ENCODE results near the gene FAM169A.

FAM169A gene

DNA sequence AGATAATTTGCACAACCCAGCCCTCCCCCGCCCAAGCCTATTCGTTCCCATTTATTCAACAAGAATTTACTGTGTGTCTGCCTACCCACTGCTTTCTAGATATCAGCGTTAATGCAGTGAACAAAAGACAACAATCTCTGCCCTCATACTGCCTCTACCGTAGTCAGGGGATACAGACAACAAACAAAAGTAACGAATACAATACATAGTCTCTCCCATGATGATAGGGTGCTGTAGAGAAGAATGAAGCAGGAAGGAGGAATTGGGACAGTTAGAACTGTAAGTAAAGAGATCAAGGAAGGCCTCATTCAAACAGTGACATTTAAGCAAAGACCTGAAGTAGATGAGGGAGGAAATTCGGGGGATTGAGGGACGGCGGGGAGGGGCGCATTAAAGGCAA lies 101.0 kb downstream of the FAM169A start:
- Histone ChIP-seq H3K9me2 (replicated peaks; ENCODE audit: control insufficient read depth, low read length) (no peaks in the 10 kb centered on the region), H3K27me3 (ENCODE audit: control insufficient read depth, low read length) (no peaks in the 10 kb centered on the region), H3K36me3 (ENCODE audit: control insufficient read depth, low read length) (peaks cover 76% of the 10 kb centered on the region), H3K27ac (ENCODE audit: low read depth, low read length) (no peak overlapping the region), H3K4me3 (ENCODE audit: low read length) (peak overlapping the region; percentile 98), H4K20me1 (ENCODE audit: control insufficient read depth, insufficient read depth, low read depth, low read length) (peaks cover 11% of the 10 kb centered on the region), H3K4me1 (ENCODE audit: control insufficient read depth, low read length) (peaks cover 26% of the 10 kb centered on the region), H3K9me3 (ENCODE audit: control insufficient read depth, insufficient read depth, low read length) (no peaks in the 10 kb centered on the region), H3K79me2 (ENCODE audit: control insufficient read depth, low read length) (peaks cover 61% of the 10 kb centered on the region), H3F3A (ENCODE audit: control insufficient read depth, insufficient read depth) (no peaks in the 10 kb centered on the region), H3K4me2 (ENCODE audit: low read length) (peak overlapping the region; percentile 58)
- TF ChIP-seq, protein P1, sequence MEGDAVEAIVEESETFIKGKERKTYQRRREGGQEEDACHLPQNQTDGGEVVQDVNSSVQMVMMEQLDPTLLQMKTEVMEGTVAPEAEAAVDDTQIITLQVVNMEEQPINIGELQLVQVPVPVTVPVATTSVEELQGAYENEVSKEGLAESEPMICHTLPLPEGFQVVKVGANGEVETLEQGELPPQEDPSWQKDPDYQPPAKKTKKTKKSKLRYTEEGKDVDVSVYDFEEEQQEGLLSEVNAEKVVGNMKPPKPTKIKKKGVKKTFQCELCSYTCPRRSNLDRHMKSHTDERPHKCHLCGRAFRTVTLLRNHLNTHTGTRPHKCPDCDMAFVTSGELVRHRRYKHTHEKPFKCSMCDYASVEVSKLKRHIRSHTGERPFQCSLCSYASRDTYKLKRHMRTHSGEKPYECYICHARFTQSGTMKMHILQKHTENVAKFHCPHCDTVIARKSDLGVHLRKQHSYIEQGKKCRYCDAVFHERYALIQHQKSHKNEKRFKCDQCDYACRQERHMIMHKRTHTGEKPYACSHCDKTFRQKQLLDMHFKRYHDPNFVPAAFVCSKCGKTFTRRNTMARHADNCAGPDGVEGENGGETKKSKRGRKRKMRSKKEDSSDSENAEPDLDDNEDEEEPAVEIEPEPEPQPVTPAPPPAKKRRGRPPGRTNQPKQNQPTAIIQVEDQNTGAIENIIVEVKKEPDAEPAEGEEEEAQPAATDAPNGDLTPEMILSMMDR (IDR thresholded peaks at IDR 0.05; ENCODE audit: low read depth, low read length, poor library complexity, severe bottlenecking), result no peak
- TF ChIP-seq EZH2phosphoT487 (IDR thresholded peaks at IDR 0.05; ENCODE audit: borderline replicate concordance, low read length), result no peak

DNA sequence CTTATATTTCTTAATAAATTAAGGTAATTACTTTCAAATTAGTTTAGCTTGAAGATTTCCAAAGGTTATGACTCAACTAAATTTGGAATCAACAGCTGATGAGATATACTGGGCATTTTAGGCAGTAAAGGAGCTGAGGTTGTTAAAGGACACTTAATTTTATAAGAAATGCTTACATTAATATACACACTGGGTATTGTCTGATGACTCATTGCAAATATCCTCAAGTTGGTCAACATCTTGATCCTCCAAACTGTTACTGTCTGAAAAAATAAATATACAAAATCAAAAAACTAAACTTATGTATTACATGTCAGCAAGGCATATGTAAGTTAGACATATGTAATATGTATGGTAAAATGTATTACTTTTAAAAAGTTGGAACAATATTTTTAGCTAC lies 102.7 kb downstream of the FAM169A start:
- Histone ChIP-seq H3K79me2 (ENCODE audit: control insufficient read depth, low read length) (peaks cover 54% of the 10 kb centered on the region), H3K4me1 (ENCODE audit: control insufficient read depth, low read length) (peaks cover 25% of the 10 kb centered on the region), H3K27me3 (ENCODE audit: control insufficient read depth, low read length) (no peaks in the 10 kb centered on the region), H3K36me3 (ENCODE audit: control insufficient read depth, low read length) (peaks cover 68% of the 10 kb centered on the region), H3K9me3 (ENCODE audit: control insufficient read depth, insufficient read depth, low read length) (no peaks in the 10 kb centered on the region), H3K27ac (ENCODE audit: low read depth, low read length) (no peak overlapping the region), H3K4me2 (ENCODE audit: low read length) (no peak overlapping the region), H3K9me2 (replicated peaks; ENCODE audit: control insufficient read depth, low read length) (no peaks in the 10 kb centered on the region), H3F3A (ENCODE audit: control insufficient read depth, insufficient read depth) (no peaks in the 10 kb centered on the region), H4K20me1 (ENCODE audit: control insufficient read depth, insufficient read depth, low read depth, low read length) (peaks cover 11% of the 10 kb centered on the region), H3K4me3 (ENCODE audit: low read length) (no peak overlapping the region)
- TF ChIP-seq, protein P1 (IDR thresholded peaks at IDR 0.05; ENCODE audit: low read depth, low read length, poor library complexity, severe bottlenecking), result no peak
- no peak for TF ChIP-seq EZH2phosphoT487 (IDR thresholded peaks at IDR 0.05; ENCODE audit: borderline replicate concordance, low read length)

DNA sequence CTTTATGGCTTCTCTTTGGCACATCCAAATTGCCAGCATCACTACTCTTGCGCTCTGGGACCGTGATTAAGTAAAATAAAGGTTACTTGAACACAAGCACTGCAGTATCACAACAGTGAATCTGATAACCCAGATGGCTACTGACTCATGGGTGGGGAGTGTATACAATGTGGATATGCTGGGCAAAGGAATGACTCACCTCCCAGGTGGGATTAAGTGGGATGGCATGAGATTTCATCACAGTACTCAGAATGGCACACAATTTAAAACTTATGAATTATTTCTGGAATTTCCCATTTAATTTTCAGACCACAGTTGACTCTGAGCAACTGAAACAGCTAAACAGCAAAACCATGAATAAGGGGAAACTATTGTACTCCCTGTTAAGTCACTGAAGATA lies 103.6 kb downstream of the FAM169A start:
- Histone ChIP-seq H3F3A (ENCODE audit: control insufficient read depth, insufficient read depth) (no peaks in the 10 kb centered on the region), H3K79me2 (ENCODE audit: control insufficient read depth, low read length) (peaks cover 45% of the 10 kb centered on the region), H3K9me2 (replicated peaks; ENCODE audit: control insufficient read depth, low read length) (no peaks in the 10 kb centered on the region), H3K4me1 (ENCODE audit: control insufficient read depth, low read length) (peaks cover 16% of the 10 kb centered on the region), H3K27me3 (ENCODE audit: control insufficient read depth, low read length) (no peaks in the 10 kb centered on the region), H3K27ac (ENCODE audit: low read depth, low read length) (no peak overlapping the region), H3K4me2 (ENCODE audit: low read length) (no peak overlapping the region), H4K20me1 (ENCODE audit: control insufficient read depth, insufficient read depth, low read depth, low read length) (peaks cover 3% of the 10 kb centered on the region; the same call in 1 of the 2 replicates), H3K9me3 (ENCODE audit: control insufficient read depth, insufficient read depth, low read length) (no peaks in the 10 kb centered on the region), H3K36me3 (ENCODE audit: control insufficient read depth, low read length) (peaks cover 70% of the 10 kb centered on the region), H3K4me3 (ENCODE audit: low read length) (no peak overlapping the region)
- no peak for TF ChIP-seq EZH2phosphoT487 (IDR thresholded peaks at IDR 0.05; ENCODE audit: borderline replicate concordance, low read length)
- TF ChIP-seq, protein P1 (IDR thresholded peaks at IDR 0.05; ENCODE audit: low read depth, low read length, poor library complexity, severe bottlenecking), result no peak

Measured in DOHH2 (cell line).